ENCODE measurements around the gene SSR1. TPM values are rescaled to one million over a fixed set of nuclear protein-coding genes. Genes with fewer than 3 reads are reported as not detected.
A peak's percentile ranks its signal among the peaks of the same experiment; 100 is the strongest.
"Not testable (repeated sequence)": the region's sequence is repeated elsewhere in the genome, so short reads cannot be mapped to it uniquely, and the experiment has no call there.

Gene SSR1
- total RNA-seq, 4 donors from 2014 or later, result 12.7 to 68.9 (median 50.3) TPM

DNA sequence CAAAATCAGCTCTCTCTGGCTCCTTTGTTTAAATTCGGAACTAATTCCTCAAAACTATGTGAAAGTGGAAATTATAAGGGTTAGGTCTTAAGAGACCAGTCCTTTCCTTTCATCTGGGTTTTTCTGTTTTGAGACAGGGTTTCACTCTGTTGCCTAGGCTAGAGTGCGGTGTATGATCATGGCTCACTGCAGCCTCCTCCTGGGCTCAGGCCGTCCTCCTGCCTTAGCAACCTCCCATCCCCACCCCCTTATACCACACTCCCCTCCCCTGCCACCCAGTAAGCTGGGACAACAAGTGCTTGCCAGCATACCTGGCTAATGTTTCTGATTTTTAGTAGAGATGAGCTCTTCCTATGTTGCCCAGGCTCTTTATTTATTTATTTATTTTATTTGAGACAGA is 12.8 kb upstream of the SSR1 start:
- no peak overlapping the region for H3K4me3 ChIP-seq
- intact Hi-C loops (cut with DNase I; ENCODE audit: low total_unique reads) (no loop called here), in situ Hi-C loops (cut with MboI; ENCODE audit: low pct_ligation_motif_present in 1 of 4, low pct_unique_long_range_greater_than_20kb in 1 of 4, low sequenced_read_pairs in 3 of 4) (no loop called here)
- TF ChIP-seq, protein P1, sequence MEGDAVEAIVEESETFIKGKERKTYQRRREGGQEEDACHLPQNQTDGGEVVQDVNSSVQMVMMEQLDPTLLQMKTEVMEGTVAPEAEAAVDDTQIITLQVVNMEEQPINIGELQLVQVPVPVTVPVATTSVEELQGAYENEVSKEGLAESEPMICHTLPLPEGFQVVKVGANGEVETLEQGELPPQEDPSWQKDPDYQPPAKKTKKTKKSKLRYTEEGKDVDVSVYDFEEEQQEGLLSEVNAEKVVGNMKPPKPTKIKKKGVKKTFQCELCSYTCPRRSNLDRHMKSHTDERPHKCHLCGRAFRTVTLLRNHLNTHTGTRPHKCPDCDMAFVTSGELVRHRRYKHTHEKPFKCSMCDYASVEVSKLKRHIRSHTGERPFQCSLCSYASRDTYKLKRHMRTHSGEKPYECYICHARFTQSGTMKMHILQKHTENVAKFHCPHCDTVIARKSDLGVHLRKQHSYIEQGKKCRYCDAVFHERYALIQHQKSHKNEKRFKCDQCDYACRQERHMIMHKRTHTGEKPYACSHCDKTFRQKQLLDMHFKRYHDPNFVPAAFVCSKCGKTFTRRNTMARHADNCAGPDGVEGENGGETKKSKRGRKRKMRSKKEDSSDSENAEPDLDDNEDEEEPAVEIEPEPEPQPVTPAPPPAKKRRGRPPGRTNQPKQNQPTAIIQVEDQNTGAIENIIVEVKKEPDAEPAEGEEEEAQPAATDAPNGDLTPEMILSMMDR (IDR thresholded peaks at IDR 0.05), result no peak
- TF ChIP-seq POLR2A (IDR thresholded peaks at IDR 0.05) (no peak), POLR2AphosphoS5 (IDR thresholded peaks at IDR 0.05) (no peak), EP300 (IDR thresholded peaks at IDR 0.05; ENCODE audit: low read depth) (no peak)
- H3K27me3 ChIP-seq, result no peaks in the 10 kb centered on the region
- DNase-seq, result no peak
- H3K4me1 ChIP-seq, result no peaks in the 10 kb centered on the region
- H3K36me3 ChIP-seq, result no peaks in the 10 kb centered on the region
- H3K9me3 ChIP-seq, result no peaks in the 10 kb centered on the region
- WGBS, 2 donors (ENCODE audit: low coverage in 1 of 2), result 78 to 87% methylated on average over 2 to 3 of the region's 3 CpGs
- H3K27ac ChIP-seq, result no peak overlapping the region

DNA sequence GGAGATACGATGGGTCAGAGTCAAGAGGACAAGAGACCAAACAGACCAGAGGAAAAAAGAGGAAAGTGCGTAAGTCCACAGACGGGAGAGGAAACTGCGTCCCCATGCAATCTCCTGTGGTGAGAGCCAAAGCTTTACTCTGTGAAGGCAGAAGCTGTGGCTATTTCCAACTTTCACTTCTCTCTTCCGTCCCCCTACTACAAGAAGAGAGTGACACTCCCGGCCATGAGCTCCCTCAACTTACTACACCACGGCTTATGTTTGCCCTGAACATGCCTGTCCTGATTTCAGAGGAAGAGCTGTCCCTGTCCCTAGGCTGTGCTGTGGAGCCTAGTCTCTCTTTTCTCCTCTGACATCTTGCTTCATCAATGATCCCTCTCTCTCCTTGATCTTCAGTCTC is 11.5 kb upstream of the SSR1 start:
- no peaks in the 10 kb centered on the region for H3K36me3 ChIP-seq
- intact Hi-C loops (cut with DNase I; ENCODE audit: low total_unique reads), result no loop called here

DNA sequence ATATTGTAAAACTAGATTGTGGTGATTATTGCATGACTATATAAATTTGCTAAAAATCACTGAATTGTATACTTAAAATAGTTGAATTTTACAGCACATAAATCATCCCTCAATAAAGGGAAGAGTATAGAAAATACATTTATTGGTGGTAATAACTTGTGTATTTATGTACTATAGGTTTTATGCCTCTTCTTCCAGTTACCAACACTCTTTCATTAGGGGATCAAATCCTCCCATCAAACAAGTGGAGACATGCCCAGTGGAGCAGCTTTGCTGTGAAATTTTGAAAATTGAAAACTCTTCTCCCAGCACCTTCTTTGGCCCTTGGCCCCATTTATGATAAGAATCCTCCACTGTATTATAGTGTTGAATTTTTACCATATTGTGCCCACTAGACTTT is 10.1 kb upstream of the SSR1 start:
- intact Hi-C loops (cut with DNase I; ENCODE audit: low total_unique reads), result no loop called here
- H3K4me3 ChIP-seq, result no peak overlapping the region
- in situ Hi-C loops (cut with MboI; ENCODE audit: low pct_ligation_motif_present in 1 of 4, low pct_unique_long_range_greater_than_20kb in 1 of 4, low sequenced_read_pairs in 3 of 4), result no loop called here
- no peaks in the 10 kb centered on the region for H3K27me3 ChIP-seq
- H3K27ac ChIP-seq, result no peak overlapping the region
- H3K4me1 ChIP-seq, result no peaks in the 10 kb centered on the region
- DNase-seq, result no peak
- TF ChIP-seq POLR2AphosphoS5 (IDR thresholded peaks at IDR 0.05), result no peak
- TF ChIP-seq EP300 (IDR thresholded peaks at IDR 0.05; ENCODE audit: low read depth), result no peak
- no peak for TF ChIP-seq POLR2A (IDR thresholded peaks at IDR 0.05)
- TF ChIP-seq, protein P1 (IDR thresholded peaks at IDR 0.05), result no peak
- no peaks in the 10 kb centered on the region for H3K36me3 ChIP-seq
- H3K9me3 ChIP-seq, result no peaks in the 10 kb centered on the region

More for the DNA sequence above, 11.5 kb upstream of the SSR1 start:
- no peaks in the 10 kb centered on the region for H3K9me3 ChIP-seq
- in situ Hi-C loops (cut with MboI; ENCODE audit: low pct_ligation_motif_present in 1 of 4, low pct_unique_long_range_greater_than_20kb in 1 of 4, low sequenced_read_pairs in 3 of 4), result no loop called here
- no peak overlapping the region for H3K4me3 ChIP-seq
- no peaks in the 10 kb centered on the region for H3K27me3 ChIP-seq
- no peak overlapping the region for H3K27ac ChIP-seq
- H3K4me1 ChIP-seq, result no peaks in the 10 kb centered on the region
- TF ChIP-seq, protein P1 (IDR thresholded peaks at IDR 0.05), result no peak
- TF ChIP-seq POLR2A (IDR thresholded peaks at IDR 0.05), result no peak
- no peak for TF ChIP-seq EP300 (IDR thresholded peaks at IDR 0.05; ENCODE audit: low read depth)
- no peak for TF ChIP-seq POLR2AphosphoS5 (IDR thresholded peaks at IDR 0.05)
- WGBS, 2 donors (ENCODE audit: low coverage in 1 of 2), result 66 to 77% methylated on average over 5 to 7 of the region's 7 CpGs
- peak; percentile 21 for DNase-seq

DNA sequence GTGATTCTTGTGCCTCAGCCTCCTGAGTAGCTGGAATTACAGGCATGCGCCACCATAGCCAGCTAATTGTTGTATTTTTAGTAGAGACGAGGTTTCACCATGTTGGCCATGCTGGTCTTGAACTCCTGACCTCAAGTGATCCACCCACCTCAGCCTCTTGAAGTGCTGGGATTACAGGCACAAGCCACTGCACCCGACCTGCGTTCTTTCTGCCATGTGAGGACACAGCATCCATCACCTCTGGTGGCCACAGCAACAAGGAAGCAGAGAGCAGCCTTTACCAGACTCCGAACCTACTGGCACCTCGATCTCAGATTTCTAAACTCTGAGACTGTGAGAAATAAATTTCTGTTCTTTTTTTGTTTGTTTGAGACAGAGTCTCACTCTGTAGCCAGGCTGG is 8.9 kb upstream of the SSR1 start:
- H3K27ac ChIP-seq; H3K4me1 ChIP-seq; in situ Hi-C loops (cut with MboI; ENCODE audit: low pct_ligation_motif_present in 1 of 4, low pct_unique_long_range_greater_than_20kb in 1 of 4, low sequenced_read_pairs in 3 of 4); DNase-seq; H3K4me3 ChIP-seq; H3K9me3 ChIP-seq; H3K27me3 ChIP-seq; intact Hi-C loops (cut with DNase I; ENCODE audit: low total_unique reads); H3K36me3 ChIP-seq: not testable (repeated sequence)
- 84 to 89% methylated on average over 4 to 6 of the region's 6 CpGs for WGBS, 2 donors (ENCODE audit: low coverage in 1 of 2)

DNA sequence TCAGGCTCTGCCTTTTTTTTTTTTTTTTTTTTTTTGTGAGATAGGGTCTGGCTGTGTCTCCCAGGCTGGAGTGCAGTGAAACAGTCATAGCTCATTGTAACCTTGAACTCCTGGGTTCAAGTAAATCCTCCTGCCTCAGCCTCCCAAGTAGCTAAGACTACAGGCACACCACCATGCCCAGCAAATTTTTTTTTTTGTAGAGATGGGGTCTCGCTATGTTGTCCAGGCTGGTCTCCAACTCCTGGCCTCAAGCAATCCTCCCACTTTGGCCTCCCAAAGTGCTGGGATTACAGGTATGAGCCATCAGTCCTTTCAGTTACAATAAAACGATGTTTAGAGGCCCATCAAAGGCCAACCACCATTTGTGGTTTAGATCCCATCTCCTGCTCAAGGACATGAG is 6.4 kb upstream of the SSR1 start:
- intact Hi-C loops (cut with DNase I; ENCODE audit: low total_unique reads); in situ Hi-C loops (cut with MboI; ENCODE audit: low pct_ligation_motif_present in 1 of 4, low pct_unique_long_range_greater_than_20kb in 1 of 4, low sequenced_read_pairs in 3 of 4); H3K36me3 ChIP-seq; H3K27me3 ChIP-seq; DNase-seq; H3K4me3 ChIP-seq; H3K27ac ChIP-seq; H3K4me1 ChIP-seq; H3K9me3 ChIP-seq: not testable (repeated sequence)
- 81 to 100% methylated on average over 1 to 2 of the region's 2 CpGs for WGBS, 2 donors (ENCODE audit: low coverage in 1 of 2)

Measured in transverse colon (tissue), 4 donors.